Suprapubic skin (tissue), 4 donors: ENCODE results near the gene TFG. TPM values are rescaled to one million over a fixed set of nuclear protein-coding genes. Genes with fewer than 3 reads are reported as not detected.

Experiments used
- DNase-seq, 2 donors: peaks; one replicate each; pipeline ENCODE4 v3.0.0-alpha.2; 2019; ENCODE audit warnings: low spot score in 2 of 2
- H3K27ac ChIP-seq: fragments of 200-600 bp; sonication (generic); one replicate; pipeline ENCODE4 v1.5.1; 2019
- H3K27me3 ChIP-seq: fragments of 200-600 bp; sonication (generic); one replicate; pipeline ENCODE4 v1.5.1; 2019
- H3K36me3 ChIP-seq: fragments of 200-600 bp; sonication (generic); one replicate; pipeline ENCODE4 v1.5.1; 2019
- H3K4me1 ChIP-seq: fragments of 200-600 bp; sonication (generic); one replicate; pipeline ENCODE4 v1.5.1; 2019
- H3K4me3 ChIP-seq: fragments of 200-600 bp; sonication (generic); one replicate; pipeline ENCODE4 v1.5.1; 2019; ENCODE audit warnings: mild to moderate bottlenecking
- H3K9me3 ChIP-seq: fragments of 200-600 bp; sonication (generic); one replicate; pipeline ENCODE4 v1.5.1; 2019
- CTCF ChIP-seq, 2 donors: fragments of 200-600 bp in 1 of 2; fragments of 450-650 bp in 1 of 2; sonication (generic) in 1 of 2; IDR thresholded peaks; one replicate each; pipeline ENCODE4 v1.5.1; 2016 to 2019; ENCODE audit warnings: antibody characterized with exemption in 2 of 2, mild to moderate bottlenecking in 1 of 2, moderate library complexity in 1 of 2
- EP300 ChIP-seq: sonication (generic); formaldehyde crosslinking; IDR thresholded peaks from one replicate; pipeline ENCODE4 v1.6.1; 2017; ENCODE audit warnings: antibody characterized with exemption
- POLR2A ChIP-seq, 2 donors: fragments of 450-650 bp; IDR thresholded peaks; one replicate each; pipeline ENCODE4 v1.6.1; 2017; ENCODE audit warnings: antibody characterized with exemption in 2 of 2, mild to moderate bottlenecking in 2 of 2, moderate library complexity in 2 of 2
- POLR2AphosphoS5 ChIP-seq, 3 donors: sonication (generic); formaldehyde crosslinking; IDR thresholded peaks; one replicate each; pipeline ENCODE4 v1.6.1; 2017; ENCODE audit warnings: antibody characterized with exemption in 3 of 3
- WGBS: methylation state at CpG from one replicate; pipeline ENCODE4 v1.1.5; 2018; 5-methylcytosine and 5-hydroxymethylcytosine counted together
- total RNA-seq, 4 donors: library from RNA; depleted of rRNA; stranded (reverse); fragments of >200 nt; gene quantifications; one replicate each; pipeline ENCODE4 v1.1.0, GENCODE V29; 2016

The TFG gene
- total RNA-seq, 4 donors from 2014 or later = 57.5 to 88.0 (median 75.8) TPM

- WGBS = 96% methylated on average over 2 of the region's 2 CpGs
- TF ChIP-seq POLR2A (IDR thresholded peaks at IDR 0.05) (no peak), EP300 (no peak), POLR2AphosphoS5 (IDR thresholded peaks at IDR 0.05) (no peak), CTCF (IDR thresholded peaks at IDR 0.05) (no peak)
Observed at GRCh38 chr3:100789579-100789978, 80.3 kb downstream of the TFG start.

GRCh38 chr3:100796556-100796955, 87.3 kb downstream of the TFG start:
- WGBS = 39% methylated on average over 2 of the region's 2 CpGs

More at GRCh38 chr3:100789579-100789978, 80.3 kb downstream of the TFG start:
- Histone ChIP-seq H3K27ac (no peak overlapping the region), H3K36me3 (peaks cover 7% of the 10 kb centered on the region), H3K4me1 (no peaks in the 10 kb centered on the region), H3K4me3 (no peak overlapping the region), H3K27me3 (no peaks in the 10 kb centered on the region), H3K9me3 (peaks cover 8% of the 10 kb centered on the region)
- DNase-seq = no peak

GRCh38 chr3:100798012-100798411, 88.7 kb downstream of the TFG start:
- no peak for DNase-seq
- H3K4me3 ChIP-seq = no peak overlapping the region
- no peak overlapping the region for H3K27ac ChIP-seq
- H3K9me3 ChIP-seq = no peaks in the 10 kb centered on the region
- TF ChIP-seq POLR2AphosphoS5 (IDR thresholded peaks at IDR 0.05) (no peak), EP300 (no peak), POLR2A (IDR thresholded peaks at IDR 0.05) (no peak), CTCF (IDR thresholded peaks at IDR 0.05) (no peak)
- WGBS = 60% methylated on average over 1 of the region's 1 CpG
- H3K4me1 ChIP-seq = no peaks in the 10 kb centered on the region
- H3K27me3 ChIP-seq = no peaks in the 10 kb centered on the region
- no peaks in the 10 kb centered on the region for H3K36me3 ChIP-seq

More at GRCh38 chr3:100796556-100796955, 87.3 kb downstream of the TFG start:
- H3K9me3 ChIP-seq = no peaks in the 10 kb centered on the region
- no peak overlapping the region for H3K27ac ChIP-seq
- H3K36me3 ChIP-seq = no peaks in the 10 kb centered on the region
- no peak for DNase-seq
- H3K27me3 ChIP-seq = no peaks in the 10 kb centered on the region
- TF ChIP-seq POLR2A (IDR thresholded peaks at IDR 0.05) (no peak), CTCF (IDR thresholded peaks at IDR 0.05) (no peak), EP300 (no peak), POLR2AphosphoS5 (IDR thresholded peaks at IDR 0.05) (no peak)
- H3K4me3 ChIP-seq = no peak overlapping the region
- no peaks in the 10 kb centered on the region for H3K4me1 ChIP-seq

Other genes starting within 250 kb of the TFG start
- 100 to 1,000 TPM; 189 to 746 (median 494) TPM for gene TMEM45A, start 216.9 kb upstream of the TFG start, total RNA-seq
- under 1 TPM in 1 of 4 donors, not detected in 3; 0.32 TPM for gene ADGRG7, start 99.9 kb upstream of the TFG start, total RNA-seq